ENCODE measurements around the gene WASL.

GRCh38 chr7:123783820-123784219 is 35.0 kb upstream of the WASL start:
- TF ChIP-seq POLR2A (IDR thresholded peaks at IDR 0.05): no peak
- no peak for TF ChIP-seq POLR2AphosphoS5 (IDR thresholded peaks at IDR 0.05)
- TF ChIP-seq CTCF (IDR thresholded peaks at IDR 0.05): no peak
